HG02870 (cell line): ENCODE measurements around the gene AKAP6.

Source experiments
- ATAC-seq: cut with Tn5 transposase; IDR thresholded peaks from one replicate; pipeline ENCODE4 v1.9.1; 2021; ENCODE audit warnings: mild to moderate bottlenecking, moderate library complexity; ENCODE audit not compliant: unreplicated experiment

AKAP6 gene

DNA sequence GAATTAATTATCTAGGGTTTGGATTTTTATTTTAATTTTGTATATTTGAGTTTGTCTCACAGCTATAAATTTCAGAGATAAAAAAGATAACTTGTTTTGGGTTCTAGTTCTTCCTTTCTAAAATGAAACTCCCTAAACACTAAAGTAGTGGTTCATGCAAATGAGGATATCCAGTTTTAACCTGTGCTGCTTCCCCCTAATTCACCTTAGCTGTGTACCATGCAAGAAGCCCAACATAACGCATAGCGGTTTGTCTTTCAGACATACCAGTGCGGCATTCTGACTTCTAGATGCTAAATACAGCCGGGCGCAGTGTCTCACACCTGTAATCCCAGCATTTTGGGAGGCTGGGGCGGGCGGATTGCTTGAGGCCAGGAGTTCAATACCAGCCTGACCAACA is 320.9 kb downstream of the AKAP6 start:
- no peak for ATAC-seq

DNA sequence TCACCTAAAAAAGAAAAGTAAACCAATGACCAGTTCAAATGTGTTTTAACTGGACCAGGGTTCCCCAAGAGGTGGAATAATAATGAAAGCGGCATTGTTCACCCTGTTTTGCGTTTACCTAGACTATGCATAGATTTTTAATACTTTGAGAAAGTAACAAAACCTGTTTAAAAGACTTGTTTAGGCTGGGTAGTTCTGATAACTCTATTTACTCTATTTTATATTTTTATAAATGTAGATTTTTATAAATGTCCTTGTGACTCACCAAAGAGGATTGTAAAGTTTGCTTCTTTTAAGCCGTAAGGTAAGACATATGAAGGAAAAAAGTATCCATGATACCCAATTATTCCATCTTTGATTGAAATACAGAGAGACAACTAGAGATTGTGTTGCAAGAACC is 321.6 kb downstream of the AKAP6 start:
- no peak for ATAC-seq

DNA sequence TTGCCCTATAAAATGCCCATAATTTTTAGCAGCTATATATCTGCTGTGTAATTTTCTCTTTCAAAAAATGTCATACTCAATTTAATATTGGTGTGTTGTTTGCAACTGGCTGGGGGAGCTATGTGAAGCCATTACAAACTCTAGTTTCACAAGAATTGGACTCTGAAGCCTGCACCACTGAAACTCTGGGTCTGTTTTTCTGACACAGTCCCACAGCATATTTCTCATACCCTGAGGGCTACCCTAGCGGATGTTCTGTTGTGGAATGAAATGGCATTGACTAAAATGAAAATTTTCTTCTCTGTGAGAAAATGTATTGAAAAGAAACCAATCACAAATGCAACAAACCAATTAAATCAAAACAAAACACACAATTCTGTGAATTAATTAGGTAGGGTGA is 325.0 kb downstream of the AKAP6 start:
- no peak for ATAC-seq

DNA sequence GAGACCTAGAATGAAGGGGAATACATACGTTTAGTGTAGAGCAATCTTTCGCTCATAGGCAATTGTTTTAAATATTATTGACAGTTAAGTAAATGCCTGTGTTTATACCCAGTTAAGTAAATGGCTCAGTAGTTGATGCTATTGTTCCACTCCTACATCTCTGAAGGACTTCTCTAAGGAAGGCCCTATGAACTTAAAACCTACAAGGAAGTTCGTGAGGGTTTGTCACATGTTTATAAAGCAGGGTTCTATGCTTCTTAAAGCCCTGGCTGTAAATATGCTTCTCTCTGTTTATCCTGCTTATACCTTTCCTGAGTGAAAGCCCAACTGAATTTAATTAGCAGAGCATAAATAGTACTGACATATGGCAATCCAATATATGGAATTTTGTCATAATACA is 327.5 kb downstream of the AKAP6 start:
- ATAC-seq, result no peak

DNA sequence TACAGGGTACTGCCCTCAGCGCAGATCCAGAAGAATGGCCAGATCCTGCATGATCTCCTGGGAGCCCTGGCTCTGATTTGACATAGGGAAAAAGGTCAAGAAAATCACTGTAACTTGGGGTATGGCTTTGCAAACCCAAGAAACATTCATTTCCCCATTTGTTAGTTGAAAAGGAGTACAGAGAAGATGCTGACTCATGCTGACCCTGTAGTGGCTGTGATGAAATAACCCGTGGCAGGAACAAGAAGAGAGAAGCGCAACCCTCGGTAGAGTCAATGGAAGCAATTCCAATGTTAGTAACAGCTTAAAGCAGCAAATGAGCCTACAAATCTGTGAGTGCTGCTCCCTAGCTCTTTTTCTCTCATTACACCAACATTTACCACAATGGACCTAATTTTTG is 328.0 kb downstream of the AKAP6 start:
- ATAC-seq, result peak; percentile 86

DNA sequence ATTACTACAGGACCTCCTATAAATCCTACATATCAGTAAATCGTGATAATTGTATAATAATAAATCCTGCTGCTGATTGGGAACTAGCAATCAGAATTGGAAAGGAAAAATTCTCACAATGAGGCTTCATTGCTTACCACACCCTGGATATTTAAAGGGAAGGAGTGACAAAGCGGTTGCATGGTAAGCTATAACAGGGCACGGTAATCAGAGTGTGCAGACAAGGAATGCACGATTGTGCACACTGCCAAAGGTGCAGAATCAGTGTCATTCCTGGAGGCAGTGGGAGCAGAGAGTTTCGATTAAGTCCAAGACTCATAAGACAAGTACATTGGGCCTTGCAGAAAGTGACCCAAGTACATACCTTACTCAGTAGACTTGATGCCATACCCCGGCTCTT is 332.1 kb downstream of the AKAP6 start:
- no peak for ATAC-seq

DNA sequence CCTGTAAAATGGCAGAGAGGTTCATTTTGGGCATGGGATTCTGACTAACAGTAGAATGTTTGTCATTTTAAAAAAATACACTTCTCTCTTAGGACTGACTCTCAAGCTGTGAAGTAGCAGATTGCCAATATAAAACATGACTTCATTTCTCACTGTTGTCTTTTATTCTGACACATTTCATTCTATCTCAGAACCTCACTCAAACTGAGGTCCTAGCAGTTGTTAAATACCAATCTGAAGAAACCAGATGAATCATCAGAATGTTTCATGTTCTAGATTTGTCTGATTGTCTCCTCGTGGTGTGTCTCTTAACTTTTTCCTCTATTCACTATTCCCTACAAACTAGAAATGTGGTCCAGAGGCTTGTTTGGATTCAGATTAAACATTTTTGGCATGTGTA is 333.1 kb downstream of the AKAP6 start:
- ATAC-seq, result no peak

DNA sequence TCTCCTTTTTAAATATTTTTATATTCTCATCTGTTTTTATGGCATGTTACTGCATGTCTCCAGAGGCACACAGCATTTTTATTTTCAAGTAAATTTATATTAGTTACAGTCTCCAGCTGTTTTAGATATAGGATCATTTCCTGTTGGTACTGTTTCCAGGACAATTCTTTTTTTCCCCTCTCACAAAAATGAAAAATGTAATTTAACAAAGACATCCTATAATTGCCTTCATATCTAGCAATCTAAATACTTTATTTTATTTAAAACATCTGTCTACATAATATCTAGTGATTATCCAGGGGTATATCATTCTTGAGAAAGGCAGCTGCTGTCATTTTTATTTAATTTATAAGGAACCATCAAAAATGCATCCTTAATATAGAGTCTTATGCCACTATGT is 337.2 kb downstream of the AKAP6 start:
- no peak for ATAC-seq

DNA sequence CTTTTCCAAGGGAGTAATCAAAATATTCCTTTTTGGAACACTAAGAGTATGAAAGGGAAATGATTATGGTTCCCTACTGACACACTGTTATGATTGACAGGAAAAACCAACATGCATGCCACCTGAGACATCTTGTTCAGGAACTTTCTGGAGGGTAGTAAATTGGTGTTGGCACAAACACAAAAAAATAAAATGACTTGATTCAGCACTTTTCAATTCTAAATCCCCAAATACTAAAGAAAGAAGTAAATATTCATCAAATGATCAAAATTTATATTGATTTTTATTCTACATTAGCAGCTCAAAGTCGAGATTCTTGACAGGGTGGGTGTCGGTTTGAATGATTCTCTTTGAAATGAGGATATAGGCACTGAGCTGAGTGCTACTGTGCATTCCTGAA is 338.2 kb downstream of the AKAP6 start:
- ATAC-seq, result no peak

DNA sequence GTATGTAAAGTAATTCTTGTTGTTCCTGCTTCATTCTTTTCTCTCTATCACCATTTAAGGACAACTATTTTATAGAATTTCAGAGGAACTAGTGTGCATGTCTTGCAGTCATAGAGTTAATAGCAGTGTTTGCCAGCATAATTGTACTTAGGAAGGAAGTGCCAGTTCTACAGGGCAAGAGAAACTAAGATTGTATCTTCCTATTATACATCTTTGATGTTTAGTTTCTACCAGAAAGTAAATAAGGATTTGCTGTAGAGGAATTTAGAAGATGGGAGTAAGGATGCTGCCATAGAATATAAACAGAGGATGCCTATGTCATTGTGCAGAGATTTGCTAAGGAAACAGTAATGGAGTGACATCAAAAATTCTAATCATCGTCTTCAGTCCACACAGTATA is 338.7 kb downstream of the AKAP6 start:
- ATAC-seq, result no peak

DNA sequence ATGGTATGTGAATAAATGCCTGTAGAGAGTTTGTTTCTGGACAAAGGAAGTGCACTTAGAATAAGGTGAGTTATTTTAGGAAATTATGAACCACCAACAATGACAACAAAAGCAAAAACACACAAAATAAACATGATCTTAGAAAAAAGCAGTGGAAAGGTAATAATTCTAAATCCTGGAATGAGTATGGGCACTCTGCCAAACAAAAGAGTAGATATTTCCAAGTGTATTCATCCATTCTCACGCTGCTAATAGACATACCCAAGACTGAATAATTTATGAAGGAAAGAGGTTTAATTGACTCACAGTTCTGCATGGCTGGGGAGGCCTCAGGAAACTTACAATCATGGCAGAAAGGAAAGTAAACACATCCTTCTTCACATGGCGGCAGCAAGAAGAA is 340.3 kb downstream of the AKAP6 start:
- no peak for ATAC-seq

DNA sequence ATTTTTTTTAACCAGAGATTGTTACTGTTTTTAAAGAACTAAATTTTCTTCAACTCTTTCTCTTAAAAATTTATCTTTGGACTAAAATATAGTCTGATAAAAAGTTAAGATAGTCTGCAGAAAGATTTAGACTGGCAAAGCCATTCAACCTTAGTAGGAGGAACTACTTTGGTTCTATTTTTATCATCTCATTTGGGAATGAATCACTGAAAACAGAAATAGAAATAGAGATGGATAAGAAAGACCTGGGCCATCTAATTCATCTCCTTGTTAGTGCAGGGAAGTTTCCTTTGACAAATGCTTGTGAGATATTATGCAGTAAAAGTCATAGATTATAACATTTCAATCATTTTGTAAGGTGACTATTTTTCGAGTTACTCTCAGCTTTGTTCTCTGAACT is 346.3 kb downstream of the AKAP6 start:
- no peak for ATAC-seq

DNA sequence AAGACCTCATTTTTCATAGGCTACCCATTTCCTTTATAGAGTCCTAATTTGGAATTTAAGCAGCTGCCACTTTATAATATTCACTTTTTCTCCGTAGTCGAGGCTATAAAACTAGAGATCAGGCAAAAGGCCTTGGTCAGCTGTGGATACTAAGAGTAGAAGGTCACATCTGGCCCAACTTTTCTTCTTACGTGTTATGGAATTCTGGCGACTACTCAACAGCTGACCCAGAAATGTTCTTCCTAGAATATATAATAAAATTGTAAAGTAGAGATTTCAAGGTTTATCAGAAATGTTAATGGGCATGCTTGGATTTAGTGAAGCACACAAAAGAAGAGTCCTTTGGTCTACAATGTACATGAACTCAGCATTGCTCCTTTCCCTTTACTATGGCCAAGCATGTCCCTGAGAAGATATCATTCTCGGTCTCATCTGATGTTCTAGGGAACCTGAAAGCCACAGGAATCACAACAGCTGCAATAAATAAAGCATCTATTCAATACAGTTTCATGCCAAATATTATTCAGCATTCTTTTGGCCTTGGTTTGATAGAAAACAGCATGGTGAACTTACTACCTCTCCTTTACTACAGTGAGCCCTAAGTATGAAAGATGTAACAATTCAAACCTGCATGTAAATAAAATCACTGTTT is 348.2 kb downstream of the AKAP6 start:
- no peak for ATAC-seq

DNA sequence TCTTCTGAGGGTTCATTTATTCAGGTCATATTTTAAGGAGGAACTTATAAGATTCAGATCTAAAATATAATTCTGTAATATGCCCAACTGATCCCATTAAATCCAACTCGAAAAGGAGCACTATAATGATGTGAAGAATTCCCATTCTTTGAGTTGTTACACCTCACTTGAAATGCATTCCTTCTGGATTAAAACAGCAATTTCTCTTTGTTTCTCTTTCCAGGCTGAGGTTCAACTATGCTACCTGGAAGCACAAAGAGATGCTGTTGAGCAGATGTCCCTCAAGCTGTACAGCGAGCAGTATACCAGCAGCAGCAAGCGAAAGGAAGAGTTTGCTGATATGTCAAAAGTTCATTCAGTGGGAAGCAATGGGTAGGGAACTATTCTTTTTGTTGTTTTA is 349.0 kb downstream of the AKAP6 start:
- no peak for ATAC-seq

DNA sequence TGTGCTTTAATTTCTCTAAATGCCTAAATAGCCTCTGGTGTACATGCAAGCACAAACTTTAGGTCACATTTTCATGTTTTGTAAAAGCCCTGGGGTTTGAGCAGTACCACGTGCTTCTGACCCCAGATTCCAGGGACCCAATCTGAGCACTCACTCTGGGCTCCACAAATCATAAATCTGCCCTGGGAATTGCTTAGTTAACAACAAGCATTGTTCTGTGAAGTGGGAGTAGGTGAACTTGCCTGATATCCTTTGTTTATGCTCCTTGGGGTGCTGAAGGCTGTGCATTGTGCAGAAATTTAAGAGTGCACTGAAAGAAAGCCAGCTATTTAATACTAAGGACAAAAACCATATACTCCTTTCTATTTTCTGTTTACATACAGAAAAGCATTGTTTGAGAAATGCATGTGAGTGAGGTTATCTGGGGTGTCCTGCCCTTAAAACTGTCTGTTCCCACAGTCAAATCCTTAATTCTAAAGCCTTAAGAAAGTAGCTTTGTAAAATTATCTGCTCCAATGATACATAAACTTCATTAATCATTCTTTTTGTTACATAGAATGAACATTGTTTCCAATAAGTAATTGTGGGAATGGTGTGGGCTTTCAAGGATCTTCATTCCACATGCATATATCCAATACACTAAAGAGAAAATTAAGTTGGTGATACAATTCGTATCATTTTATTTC is 351.0 kb downstream of the AKAP6 start:
- no peak for ATAC-seq

DNA sequence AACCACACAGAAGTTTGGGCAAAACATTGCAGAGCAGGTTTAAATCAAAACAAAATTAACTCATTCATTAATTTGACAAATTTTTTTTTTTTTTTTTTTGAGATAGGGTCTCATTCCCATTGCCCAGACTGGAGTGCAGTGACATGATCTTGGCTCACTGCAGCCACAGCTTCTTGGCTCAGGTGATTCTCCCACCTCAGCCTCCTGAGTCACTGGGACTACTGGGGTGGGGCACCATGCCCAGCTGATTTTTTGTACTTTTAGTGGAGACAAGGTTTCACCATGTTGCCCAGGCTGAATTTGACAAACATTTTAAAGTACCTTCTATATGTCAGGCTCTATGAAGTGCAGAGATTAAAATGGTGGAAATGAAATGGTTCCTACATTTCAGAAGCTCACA is 352.5 kb downstream of the AKAP6 start:
- no peak for ATAC-seq

DNA sequence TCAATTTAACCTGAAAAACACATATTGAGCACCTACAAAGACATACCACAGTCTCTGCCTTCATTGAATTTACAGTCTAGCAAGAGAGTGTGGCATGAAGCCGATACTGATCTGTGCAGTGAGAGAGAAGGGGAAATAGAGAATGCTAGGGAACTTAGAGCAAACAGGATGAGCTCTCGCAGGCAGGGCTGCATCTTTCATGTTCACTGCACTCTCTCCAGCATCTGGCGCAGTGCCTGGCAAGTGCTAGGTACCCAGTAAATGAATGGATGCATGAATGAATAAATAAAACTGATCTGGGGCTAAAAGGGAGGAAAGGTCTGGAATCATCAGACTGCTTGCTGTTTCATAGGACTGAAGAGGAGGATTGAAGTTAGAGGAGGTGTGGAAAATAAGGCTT is 353.1 kb downstream of the AKAP6 start:
- no peak for ATAC-seq

DNA sequence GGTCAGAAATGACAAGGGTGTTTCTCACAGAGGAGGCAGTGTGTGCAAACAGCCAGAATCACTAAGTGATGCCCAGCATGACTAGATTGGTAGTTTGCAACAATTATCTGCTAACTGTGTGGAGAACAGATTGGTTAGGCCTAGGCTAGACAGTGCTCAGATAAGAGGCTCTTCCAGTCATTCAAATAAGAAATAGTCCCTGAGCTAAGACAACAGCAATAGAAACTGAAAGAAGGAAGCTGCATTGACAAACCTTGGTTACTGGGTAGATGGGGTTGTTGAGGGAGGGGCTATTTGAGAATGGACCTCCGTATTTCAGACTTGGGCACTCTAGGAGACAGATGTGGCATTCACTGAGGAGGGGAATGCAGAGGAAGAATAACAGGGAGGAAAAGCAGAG is 354.6 kb downstream of the AKAP6 start:
- ATAC-seq, result peak; percentile 90

DNA sequence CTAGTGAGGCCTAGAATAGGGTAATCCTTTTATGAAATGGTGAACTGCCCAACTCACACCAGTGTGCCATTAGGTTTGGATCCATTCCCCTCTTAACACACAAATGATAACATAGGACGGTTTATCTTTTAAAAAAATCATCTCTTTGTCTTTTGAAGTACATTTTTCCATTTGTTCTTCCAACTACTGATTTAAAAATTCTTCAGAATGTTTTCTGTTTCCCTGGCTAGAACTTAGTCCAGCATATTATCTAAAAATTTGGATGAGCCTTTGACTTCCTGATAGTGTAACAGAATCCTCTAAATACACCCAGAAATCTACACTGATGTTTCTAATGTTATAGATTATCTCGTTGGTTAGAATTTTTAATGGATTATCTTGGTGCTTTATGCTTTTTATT is 359.8 kb downstream of the AKAP6 start:
- no peak for ATAC-seq

DNA sequence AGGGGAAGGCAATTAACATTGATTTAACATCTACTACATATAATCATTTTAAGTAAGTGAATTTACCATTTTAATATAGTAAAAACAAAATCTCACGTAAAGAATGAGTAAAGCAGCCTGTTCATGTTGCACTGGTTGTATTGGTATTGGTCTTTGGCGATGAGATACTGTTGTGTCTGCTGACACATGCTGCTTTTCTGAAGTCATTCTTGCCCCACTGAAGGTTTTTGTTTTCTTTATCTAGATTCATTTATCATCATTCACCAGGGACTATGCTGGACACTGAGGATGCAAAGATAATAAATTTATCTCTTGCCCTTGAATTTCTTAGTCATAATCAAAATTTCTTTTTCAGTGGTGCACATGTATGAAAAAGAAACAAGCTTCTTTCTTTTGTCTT is 363.3 kb downstream of the AKAP6 start:
- ATAC-seq, result no peak

DNA sequence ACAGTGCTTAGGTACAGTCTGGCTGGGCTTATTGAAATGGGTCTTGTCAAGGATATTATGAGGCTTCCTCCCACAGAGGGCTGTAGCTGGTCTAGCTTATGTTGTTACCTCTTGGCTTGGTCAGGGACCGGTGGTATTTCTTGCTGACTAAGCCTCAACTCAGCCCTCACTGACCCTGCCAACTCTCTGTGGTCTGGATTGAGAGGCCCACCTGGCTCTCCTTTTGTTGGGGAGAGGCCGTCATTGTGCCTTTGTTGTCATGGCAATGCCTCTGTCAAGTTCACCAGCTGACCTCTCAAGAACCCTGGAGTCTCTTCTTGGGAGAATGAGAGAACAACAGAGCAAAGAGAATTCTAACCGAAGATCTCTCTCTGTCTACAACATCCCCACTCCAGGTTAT is 364.0 kb downstream of the AKAP6 start:
- no peak for ATAC-seq

DNA sequence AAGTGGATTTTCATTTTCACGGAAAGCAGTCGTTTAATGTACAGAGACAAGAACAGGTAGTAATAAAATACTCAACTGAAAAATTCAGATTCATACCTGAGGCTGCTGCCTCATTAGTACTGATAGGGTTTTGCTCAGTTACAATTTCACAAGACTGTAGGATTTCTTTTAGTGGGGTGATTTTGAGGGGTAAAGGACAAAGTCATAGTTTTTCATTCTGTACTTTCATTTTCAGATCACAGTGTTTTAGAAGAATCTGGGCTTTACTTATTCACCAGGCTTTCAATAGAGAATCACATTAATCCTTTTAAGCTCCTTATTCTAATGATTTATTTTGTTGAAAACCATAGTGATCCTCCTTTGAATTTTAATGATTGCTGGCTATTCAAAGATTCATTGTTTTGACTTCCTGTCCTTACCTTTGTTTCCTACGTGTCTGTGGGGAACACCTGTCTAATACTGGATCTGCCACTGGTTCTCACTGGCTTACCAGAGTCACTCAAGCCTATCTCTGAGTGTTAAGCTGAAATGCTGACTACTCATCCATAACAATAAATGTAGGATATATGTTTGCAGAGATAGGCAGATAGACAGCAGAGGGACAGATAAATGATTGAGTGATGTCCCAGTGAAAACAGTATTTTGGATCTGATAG is 365.8 kb downstream of the AKAP6 start:
- no peak for ATAC-seq
